NCI-H1436 treated with DMSO at 0.1 percent for 48 hours (cell line): ENCODE measurements around the gene F12.

Source experiments
- DNase-seq: peaks from one replicate; lab custom pipeline; 2025; lab: John Stamatoyannopoulos, UW

The F12 gene

DNA sequence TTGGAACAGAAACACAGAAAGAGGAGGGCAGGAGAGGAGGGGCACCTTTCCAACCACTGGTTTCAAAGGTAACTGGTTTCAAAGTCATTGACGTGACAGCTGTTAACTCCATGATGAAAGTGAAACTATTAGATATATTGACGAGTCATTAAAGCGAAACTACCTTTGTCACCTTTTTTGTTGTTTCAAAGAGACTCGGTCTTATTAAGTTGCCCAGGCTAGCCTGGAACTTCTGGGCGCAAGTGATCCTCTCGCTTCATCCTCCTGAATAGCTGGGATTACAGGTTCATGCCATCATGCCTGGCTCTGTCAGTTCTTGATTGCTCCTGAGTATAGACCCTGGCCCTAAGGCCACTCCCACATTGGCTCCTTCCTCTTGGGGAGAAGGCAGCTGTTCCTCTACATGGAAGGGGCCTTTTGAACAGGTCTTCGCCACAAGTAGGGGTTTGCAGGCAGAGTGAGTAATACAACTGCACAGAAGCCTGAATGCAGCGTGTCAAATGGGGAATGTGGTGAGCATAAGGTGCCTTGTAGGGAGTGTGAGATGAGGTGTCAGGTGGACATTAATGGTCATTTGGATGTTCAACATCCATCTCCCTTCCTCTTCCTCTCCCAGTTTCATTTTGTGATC is 3.4 kb upstream of the F12 start:
- DNase-seq: no peak

DNA sequence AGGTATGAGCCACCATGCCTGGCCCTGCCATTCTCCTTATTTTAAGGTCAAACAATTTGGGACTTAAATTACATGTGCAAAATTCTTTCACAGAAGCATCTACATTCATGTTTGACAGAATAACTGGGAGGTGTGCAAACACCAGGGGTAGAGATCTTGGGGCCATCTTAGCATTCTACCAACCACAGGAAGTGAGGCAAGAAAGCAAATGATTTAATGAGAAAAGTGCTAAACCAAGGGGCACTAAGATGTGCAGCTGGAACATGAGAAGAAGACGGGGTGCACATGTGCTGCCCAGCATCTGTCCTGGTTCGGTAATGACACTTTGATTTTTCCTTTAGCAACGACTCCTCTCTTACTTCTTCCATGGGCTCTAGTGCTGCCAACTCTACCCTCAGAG is 1.2 kb upstream of the F12 start:
- DNase-seq: no peak

DNA sequence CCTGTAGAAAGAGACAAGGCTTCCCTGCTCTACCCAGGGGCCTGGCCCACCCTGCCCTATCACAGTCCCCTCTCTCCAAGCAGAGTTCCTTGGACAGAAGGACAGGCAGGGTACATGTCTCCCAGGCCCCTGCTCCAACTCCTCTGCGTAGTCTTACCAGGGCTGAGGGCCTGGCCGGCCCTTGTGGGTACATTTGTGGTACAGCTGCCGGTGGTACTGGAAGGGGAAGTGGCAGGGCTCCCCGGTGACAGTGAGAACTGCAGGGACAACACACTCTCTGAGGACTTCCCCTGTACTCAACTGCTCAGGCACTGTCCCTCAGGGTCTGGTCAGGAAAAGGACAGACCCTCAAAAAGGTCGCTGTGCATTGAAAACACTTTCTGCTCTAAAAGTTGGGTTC is 3.6 kb downstream of the F12 start:
- no peak for DNase-seq

DNA sequence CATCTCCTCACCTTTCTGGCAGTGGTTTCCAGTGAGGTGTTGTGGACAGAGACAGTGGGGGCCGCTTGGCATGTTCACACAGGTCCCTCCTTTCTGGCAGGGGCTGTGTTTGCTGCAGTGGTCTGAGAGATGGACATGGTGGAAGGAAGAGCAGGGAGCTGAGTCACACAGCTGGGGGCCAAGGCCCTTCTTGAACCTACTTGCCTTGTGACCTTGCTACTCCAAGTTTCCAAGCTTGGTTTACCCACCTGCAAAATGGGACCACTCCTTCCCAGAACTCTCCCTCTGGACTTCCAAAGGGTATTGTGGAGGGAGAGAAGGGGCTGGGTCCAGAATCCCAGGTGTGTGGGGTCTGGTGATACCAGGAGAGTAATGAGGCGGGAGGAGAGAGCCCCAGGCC is 4.1 kb downstream of the F12 start:
- DNase-seq: no peak

DNA sequence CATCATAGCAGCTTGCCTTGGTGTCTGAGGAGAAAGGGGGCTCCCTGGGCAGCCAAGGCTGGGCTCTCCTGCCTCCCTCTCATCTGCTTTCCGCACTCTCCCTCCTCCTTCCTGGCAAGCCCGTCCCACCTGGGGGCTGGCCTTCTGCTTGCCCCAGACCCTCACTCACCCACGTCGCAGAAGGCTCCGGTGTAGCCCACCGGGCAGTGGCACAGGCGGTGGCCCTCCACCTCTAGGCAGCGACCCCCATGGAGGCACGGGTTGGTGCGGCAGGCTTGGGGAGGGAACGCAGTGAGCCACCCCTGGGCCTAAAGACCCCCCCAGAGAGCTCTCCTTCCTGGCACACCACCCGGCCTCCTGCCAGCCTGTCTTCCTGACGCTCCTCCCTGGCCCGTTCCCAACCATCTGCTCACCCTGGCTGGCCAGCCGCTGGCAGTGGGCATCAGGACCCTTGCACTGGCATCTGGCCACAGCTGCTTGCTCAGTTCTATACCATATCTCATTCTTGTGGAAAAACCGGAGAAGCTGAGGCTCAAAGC is 4.7 kb downstream of the F12 start:
- no peak for DNase-seq

DNA sequence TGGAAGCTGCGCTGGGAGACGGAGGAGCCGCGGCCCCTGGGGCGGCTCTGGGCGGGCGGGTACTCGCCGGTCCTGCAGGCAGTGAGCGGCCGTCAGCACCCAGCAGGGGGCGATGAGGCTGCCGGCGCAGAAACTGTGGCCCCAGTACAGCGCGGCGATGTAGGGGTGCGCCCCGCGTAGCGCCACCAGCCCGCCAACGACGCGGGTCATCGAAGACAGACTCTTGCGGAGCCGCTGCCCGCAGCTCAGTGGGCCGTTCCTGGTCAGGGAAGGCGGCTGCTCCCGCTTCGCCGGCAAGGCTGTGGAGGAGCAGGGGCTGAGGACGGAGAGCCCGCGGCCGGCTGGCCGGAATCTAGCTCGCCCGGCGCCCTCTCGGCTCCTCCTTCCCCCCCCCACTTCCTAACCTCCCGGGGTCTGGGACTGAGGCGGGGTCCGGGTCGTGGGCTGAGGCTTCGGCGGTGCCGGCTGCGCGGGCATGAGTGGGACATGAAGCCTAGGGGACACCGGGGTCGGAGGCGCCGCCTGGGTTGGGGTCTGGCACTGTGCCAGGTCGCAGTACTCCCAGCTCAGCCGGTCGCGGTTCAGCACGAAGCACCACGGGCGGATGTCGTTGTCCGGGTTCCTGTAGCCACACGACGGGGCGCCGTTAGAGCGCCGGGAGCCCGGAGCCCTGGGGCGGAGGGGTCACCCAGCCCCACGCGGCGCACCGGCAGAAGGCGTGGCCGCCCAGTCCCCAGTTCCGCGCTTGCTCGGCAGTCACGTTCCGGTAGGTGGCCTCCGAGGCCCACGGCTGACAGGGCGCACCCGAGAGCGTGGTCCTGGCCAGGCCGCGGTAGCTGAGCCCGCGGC is 5.3 kb downstream of the F12 start:
- DNase-seq: no peak

DNA sequence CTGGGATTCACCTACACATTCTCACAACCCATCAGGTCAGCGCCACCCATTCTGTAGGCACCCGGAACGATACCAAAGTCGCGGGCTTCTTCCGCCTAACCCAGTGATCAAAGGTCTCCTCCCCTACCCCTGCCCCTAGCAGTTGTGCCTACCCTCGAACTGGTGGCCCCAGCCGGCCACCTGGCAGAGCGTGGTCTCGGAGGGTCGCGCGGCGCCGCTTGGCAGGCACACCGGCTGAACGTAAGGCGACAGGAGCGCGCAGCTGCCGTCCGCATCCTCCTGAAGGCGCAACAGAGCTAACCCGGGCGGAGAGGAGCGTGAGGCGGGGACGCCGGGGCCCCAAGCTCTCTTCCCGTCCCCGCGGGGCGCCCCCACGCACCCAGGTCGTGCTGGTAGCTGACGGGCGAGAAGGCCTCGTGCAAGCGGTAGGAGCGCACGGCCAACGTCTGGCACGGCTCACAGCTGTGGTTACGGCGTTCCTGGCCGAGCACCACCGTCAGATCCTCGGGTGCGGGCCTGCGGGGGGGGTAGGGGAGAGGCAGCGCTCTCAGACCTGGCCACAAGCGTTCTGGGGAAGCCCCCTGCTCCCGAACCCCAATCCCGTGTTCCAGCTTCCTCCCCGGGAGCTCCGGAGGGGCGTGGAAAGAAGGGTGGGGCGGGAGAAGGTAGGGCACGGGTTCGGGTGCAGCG is 6.1 kb downstream of the F12 start:
- DNase-seq: no peak

DNA sequence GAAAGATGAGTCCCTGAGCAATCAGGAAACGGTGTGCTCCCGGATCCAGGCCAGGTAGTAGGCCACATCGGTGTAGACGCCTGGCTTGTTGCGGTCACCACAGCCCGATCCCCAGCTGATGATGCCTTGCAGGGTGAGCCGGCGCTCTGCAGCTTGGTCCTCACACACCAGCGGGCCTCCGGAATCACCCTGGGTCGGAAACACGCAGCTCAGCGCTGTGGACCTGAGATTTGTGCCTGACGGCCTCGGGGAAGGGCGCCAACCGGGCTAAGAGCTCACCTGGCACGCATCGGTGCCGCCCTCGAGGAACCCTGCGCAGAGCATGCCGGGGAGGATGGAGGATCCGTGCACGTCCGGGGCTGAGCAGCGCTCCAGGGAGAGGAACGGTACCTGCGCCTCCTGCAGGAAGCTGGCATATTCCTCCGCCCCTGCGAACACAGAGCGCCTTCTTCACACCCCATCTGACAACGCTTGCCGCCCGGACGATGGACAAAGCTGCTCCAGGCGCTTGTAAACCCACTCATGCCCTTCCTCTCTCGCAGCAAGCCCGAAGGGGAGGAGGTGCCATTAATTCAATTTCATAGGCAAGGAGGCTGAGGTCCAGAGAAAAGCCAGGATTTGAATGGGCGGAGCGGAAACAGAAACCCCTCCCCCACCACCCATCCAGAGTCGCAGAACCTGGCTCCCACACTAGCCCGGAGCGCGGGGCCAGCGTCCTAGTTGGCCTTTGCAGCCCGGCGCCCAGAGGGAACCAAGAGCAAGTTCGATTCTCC is 6.9 kb downstream of the F12 start:
- DNase-seq: peak; percentile 10

DNA sequence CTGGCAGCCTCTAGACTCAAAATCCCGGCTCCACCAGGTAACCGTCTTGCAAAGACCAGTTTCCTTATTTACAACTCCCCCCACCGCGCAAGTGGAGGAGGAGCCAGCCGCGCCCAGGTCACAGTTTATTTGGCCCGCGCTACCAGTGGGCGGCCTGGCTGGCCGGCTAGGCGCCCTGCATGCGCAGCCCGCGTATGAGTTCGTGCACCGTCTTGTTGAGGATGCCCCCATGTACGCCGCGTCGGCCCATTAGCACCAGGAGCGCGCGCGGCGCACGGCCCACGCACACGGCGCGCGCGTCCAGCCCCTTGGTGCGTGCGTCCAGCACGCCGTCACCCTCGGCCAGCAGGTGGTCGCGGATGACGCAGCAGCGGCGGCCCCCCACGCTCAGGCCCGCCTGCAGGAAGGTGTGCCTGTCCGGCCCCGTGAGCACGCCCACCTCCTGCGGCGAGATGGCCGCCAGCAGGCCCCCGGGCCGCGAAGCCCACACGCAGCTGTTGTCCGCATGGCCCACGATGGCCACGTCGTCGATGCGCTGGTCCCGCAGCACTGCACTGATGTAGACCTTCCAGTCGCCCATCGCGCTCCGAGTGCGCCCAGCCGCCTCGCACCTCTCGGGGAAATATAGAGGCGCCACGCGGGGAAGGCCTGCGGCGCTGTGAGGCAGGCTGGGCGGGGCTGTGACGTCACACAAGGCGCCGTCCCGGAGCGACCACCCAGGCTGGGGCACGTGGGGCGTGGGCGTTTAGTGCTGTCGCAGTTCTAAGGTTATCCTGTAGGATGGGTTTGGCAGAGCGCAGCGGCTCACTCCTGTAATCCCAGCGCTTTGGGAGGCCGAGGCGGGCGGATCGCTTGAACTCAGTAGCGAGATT is 9.1 kb downstream of the F12 start, which contains the start of gene PFN3:
PFN3 (minus strand) TSS at position 665 of the 872 bp plus-strand sequence; CDS start at position 580, 85 bp downstream.
- DNase-seq: no peak

DNA sequence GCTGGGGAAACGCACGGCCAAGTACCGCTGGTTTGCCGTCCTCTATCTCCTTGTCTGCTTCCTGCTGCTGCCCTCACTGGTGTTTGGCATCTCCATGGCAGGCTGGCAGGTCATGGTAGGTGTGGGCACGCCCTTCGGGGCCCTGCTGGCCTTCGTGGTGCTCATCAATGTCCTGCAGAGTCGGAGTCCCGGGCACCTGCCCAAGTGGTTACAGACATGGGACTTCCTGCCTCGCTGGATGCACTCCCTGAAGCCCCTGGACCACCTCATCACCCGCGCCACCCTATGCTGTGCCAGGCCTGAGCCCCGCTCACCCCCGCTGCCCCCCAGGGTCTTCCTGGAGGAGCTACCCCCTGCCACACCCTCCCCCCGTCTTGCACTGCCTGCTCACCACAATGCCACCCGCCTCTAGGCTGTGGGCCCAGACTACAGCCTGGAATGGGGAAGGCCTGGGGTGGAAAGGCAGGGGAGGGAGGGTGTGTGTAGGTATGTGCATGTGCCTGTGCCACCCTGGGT is 11.4 kb downstream of the F12 start:
- no peak for DNase-seq

DNA sequence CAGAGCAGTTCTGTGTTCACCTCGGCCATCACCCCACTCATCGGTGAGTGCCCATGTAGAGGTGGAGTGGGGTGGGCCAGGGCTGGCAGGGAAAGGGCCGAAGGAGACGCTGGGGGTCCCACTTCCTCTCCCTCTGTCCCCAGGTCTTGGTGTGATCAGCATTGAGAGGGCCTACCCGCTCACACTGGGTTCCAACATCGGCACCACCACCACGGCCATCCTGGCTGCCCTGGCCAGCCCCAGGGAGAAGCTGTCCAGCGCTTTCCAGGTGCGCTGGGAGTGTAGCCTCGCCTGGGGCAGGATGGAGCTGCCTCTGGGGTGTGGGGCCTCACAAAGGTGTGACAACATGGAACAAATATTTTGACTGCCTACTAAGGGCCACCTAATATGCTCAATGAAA is 12.6 kb downstream of the F12 start:
- no peak for DNase-seq

DNA sequence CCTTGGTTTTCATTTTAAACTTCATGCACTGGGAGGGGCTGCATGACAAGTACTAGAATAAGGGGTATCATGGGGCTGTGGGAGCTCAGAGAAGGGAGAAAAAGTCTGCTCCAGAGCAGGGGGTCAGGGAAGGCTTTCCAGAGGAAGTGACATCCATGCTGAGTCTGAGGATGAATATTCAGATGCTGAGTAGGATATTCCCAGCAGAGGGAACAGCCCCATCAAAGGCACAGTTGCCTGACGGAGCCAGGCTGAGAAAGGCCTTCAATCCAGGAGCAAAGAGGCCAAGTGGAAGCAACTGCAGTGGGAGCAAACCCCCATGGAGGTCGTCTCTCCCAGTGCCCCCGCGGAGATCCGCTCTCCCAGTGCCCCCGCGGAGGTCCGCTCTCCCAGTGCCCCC is 13.3 kb downstream of the F12 start:
- DNase-seq: no peak

DNA sequence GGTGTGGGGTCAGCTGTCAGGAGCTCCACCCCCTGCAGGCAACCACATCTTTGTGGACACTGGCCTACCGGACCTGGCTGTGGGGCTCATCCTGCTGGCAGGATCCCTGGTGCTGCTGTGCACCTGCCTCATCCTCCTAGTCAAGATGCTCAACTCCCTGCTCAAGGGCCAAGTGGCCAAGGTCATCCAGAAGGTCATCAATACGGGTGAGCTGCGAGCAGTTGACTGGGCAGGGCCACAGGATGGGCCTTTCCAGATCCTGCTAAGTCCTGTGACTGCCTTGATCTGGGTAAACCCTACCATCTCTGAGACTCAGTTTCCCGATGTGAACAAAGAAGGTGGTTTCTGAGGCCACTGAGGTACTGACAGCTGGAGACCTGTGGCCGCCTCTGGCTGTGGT is 15.4 kb downstream of the F12 start:
- DNase-seq: no peak

DNA sequence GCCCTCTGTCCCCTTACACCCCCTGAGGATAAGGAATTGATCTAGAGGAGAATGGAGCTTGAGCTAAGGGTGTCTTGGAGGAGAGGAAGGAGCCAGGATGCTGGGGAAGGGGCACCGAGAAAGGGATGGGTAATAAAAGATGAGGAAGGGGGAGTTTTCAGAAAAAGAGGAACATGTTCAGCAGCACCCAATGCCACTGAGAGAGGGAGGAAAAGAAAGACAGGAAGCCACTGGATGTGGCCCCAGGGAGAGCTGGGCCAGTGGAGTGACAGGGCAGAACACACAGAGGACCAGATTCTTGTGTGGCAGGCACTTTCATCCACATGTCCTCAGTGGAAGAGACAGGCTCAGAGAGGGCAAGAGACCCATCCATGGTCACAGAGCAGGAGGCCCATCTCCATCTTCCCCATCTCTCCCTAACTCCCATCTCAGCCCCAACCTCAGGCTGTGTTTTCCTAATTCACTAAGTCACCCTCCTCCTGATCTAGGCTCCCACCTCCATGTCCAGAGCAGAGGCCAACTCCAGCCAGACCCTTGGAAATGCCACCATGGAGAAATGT is 16.1 kb downstream of the F12 start:
- DNase-seq: no peak

DNA sequence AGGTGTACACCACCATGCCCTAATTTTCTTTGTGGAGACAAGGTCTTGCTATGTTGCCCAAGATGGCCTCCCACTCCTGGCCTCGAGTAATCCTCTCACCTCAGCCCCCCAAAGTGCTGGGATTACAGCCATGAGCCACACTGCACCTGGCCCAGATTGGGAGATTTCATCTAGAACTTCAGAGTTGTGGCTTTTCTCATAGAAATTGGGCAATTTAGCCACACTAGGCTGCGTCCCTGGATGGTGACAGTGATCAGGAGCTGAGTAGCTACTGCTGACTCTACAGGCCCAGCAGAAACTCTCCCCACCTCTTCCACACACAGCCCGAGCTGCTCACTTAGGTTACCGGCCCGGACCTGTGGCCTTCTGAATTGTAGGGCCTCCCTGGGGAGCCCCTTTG is 16.6 kb downstream of the F12 start:
- DNase-seq: no peak

DNA sequence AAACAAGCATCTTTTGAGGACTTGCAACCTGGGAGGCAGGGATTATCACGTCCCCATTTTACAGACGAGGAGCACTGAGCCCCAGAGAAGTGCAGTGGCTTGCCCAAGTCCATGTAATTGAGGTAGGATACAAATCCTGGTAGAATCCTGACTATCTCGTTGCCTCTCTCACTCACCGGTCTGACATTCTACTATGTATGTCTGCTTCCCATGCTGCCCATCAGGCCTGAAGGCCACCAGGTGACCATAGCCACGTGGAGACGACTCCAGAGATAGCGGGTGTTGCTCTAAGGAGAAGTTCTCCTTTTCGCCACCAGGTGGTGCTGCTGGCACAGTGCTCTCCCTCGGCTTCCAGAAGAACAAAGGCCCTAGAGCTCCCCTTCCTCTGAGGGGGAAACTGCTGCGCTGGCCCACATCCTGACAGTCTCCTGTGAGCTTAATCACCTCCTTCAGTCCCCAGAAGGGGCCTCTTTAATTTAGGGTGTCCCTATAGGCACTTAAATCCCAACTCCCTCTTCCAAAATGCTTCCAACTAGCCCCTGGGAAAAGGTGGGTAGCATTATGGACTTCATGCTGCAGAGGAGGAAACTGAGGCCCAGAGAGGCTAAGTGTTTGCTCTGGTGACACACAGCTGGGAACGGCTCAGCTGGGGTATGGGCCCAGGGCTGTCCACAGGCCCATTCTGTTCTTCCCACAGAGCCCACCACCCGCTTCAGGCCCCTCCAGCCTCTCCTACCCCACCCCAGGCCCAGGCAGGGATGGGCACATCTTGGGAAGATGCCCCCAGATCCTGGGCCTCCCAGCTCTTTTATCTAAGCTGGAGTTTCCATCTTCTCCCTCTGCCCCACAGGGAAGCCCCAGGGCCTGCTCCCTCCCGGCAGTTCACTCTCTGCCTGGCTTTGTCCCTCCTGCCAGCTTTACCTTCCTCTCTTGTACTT is 18.7 kb downstream of the F12 start:
- peak; percentile 12 for DNase-seq

DNA sequence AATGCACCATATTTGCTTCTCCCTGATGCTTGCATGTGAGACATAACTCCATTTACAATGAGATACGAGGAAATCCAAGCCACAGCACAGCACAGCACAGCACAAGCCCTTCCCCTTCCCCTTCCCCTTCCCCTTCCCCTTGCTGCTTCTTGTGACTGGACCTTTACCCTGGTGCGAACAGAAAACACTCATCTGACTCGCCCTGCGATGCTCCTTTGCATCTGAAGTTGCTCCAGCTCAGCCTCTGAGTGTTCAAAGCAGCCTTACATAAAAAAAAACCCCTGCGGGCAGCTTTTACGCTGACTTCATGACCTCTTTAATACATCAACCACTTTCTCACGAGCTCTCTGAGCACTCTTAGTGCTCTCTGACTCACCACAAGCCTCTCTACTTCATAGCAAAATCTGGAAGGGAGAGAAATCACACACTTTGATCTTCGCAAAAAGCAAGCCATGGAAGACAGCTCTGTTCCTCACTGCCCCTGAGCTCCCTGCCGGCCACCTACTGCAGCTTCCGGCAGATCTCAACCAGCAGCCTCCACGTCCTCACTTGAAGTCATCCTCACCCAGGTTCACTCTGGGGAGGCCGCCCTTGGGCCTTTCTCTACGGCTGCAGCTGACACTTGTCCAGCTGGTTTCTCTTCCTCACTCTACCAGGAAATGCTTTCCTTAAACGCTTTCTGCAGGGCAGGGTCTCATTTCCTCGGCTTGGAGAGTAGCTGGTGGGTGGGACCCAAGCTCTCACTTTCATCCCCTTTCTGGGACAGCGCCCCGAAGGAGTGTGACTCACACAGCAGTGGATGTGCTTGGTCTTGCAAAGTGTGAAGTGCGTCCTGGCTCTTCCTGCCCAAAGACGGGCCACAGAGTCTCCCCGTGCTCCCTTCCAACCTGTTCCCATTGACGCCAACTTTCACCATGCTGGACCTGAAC is 19.9 kb downstream of the F12 start:
- no peak for DNase-seq

DNA sequence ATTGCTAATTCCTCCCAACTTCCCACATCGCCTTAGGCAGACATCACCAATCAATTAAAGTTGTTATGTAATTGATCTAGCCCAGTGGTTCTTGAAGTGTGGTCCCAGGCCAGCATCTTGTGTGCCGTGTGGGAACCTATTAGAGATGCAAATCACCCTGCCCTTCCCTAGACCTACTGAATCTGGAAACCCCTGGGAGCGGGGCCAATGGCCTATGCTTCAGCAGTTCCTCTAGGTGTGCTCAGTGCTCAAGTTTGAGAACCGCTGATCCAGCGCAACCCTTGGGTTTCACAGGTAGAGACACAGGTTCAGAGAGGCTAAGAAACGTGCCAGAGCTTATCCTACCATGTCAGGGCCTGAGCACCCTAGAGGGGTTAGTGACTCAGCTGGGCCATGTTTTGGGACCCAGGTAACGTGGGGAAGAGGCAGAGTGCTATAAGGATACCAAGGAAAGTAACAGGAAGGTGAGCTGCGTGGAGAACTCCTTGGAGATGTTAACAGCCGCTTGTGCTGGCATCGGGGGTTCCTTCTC is 20.8 kb downstream of the F12 start:
- no peak for DNase-seq
